RWPE2 (cell line): ENCODE data around the gene RNASE1.

Experiments used
- ATAC-seq: fragments of 200-7000 bp; cut with Tn5 transposase; 3 replicates; pipeline ENCODE4 v1.9.1; 2021; ENCODE audit warnings: low read depth
- DNase-seq: peaks from one replicate; pipeline ENCODE4 v3.0.0-alpha.2; 2020; ENCODE audit warnings: low spot score
- H3K27ac ChIP-seq: fragments of 450-650 bp; 2 replicates; pipeline ENCODE4 v1.5.1; 2017; ENCODE audit warnings: mild to moderate bottlenecking; ENCODE audit not compliant: poor library complexity, severe bottlenecking
- H3K27me3 ChIP-seq: fragments of 250-450 bp; sonication (Bioruptor Pico); 2 replicates; pipeline ENCODE4 v1.5.1; 2021; ENCODE audit warnings: mild to moderate bottlenecking, moderate library complexity; ENCODE audit not compliant: insufficient read depth, poor library complexity, severe bottlenecking
- H3K36me3 ChIP-seq: fragments of 250-450 bp; sonication (Bioruptor Pico); 2 replicates; pipeline ENCODE4 v1.5.1; 2020; ENCODE audit warnings: low read depth, mild to moderate bottlenecking, moderate library complexity
- H3K4me1 ChIP-seq: fragments of 250-450 bp; sonication (Bioruptor Pico); 2 replicates; pipeline ENCODE4 v1.5.1; 2021; ENCODE audit warnings: mild to moderate bottlenecking, moderate library complexity; ENCODE audit not compliant: insufficient read depth, poor library complexity, severe bottlenecking
- H3K4me3 ChIP-seq: fragments of 250-450 bp; sonication (Bioruptor Pico); 2 replicates; pipeline ENCODE4 v1.5.1; 2021; ENCODE audit warnings: mild to moderate bottlenecking, moderate library complexity; ENCODE audit not compliant: severe bottlenecking
- H3K9me3 ChIP-seq: fragments of 250-450 bp; sonication (Bioruptor Pico); 2 replicates; pipeline ENCODE4 v1.5.1; 2021; ENCODE audit warnings: mild to moderate bottlenecking, moderate library complexity; ENCODE audit not compliant: severe bottlenecking
- TF ChIP-seq, protein P1 (sequence below): fragments of 450-650 bp; IDR thresholded peaks from one replicate; pipeline ENCODE4 v1.5.1; 2017; ENCODE audit warnings: mild to moderate bottlenecking, moderate library complexity; ENCODE audit not compliant: poor library complexity, severe bottlenecking

Gene RNASE1

DNA sequence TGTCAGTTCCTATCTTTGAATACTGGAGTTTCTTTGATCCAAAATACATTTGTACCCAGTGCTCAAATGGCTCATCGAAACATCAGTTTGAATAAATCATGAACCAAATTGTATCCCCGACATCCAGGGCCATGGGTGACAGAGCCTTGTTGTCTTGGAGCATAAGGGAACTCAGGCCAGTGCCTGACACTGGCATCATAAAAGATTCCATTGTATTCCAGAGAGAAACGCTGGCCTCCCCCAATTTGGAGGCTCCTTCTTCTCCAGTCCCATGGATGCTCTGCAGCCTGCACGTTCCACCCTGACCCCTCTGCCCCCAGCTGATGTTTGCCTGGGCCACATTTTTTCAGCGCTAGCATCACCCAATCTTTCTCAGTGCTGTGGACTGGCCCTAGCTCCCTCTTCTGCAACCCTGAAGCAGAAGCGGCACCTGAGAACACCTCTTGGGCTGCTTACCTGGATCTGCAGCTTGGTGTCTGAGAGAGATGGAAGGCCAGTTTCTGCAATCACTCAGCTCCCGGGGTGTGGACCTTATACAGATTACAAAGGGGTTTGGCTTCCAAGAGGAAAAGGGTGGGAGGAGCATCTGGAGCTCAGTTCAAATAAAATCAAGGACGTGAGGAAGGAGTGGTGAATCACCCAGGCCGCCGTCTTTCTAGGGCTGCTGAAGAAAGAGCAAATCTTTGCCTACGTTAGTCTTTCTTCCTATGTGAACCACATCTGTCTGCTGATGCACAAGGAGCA, at the start of gene RNASE1:
TSS of gene RNASE1 (minus strand) at position 504 of the 744 bp plus-strand sequence. CDS start 776 bp downstream, outside the sequence.
- peak; percentile 77 for ATAC-seq
- TF ChIP-seq, protein P1, sequence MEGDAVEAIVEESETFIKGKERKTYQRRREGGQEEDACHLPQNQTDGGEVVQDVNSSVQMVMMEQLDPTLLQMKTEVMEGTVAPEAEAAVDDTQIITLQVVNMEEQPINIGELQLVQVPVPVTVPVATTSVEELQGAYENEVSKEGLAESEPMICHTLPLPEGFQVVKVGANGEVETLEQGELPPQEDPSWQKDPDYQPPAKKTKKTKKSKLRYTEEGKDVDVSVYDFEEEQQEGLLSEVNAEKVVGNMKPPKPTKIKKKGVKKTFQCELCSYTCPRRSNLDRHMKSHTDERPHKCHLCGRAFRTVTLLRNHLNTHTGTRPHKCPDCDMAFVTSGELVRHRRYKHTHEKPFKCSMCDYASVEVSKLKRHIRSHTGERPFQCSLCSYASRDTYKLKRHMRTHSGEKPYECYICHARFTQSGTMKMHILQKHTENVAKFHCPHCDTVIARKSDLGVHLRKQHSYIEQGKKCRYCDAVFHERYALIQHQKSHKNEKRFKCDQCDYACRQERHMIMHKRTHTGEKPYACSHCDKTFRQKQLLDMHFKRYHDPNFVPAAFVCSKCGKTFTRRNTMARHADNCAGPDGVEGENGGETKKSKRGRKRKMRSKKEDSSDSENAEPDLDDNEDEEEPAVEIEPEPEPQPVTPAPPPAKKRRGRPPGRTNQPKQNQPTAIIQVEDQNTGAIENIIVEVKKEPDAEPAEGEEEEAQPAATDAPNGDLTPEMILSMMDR, result no peak
- H3K4me1 ChIP-seq, result no peaks in the 10 kb centered on the region
- no peaks in the 10 kb centered on the region for H3K36me3 ChIP-seq
- no peaks in the 10 kb centered on the region for H3K9me3 ChIP-seq
- peaks cover 11% of the 10 kb centered on the region for H3K27me3 ChIP-seq
- H3K4me3 ChIP-seq, result no peak within 1 kb of the TSS
- DNase-seq, result no peak
- no peak within 1 kb of the TSS for H3K27ac ChIP-seq

DNA sequence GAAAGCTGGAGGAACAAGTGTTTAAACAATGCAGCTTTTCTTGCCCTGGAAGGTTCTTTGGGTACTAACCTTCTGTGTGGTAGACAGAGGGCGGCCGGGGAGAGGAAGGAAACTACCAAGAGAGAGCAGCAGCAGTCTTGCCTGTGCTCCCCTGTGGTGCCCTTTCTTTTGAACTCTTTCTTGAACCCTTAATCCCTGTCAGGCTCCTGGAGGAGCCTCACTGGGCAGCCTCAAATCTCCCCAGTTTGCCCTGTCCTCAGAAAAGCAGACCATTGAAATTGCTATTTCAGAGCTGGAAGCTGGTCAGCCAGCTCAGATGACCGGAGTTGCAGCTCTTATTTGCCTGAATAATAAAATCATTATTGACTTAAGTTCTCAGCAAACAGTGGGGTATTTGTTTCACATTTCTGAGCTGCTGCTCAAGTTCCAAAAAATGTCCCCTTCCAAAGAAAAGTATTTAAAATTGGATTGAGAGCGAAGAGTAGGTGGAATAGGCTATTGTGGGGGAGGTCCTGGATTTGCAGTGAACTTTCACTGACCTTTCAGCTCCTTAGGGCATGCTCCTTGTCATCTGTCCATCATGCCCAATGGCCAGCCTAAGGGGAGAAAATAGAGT, 46.4 kb upstream of the RNASE1 start:
- DNase-seq (no peak), ATAC-seq (peak; percentile 24; the same call in 1 of the 3 replicates)
- TF ChIP-seq, protein P1, result no peak
- Histone ChIP-seq H3K36me3 (no peaks in the 10 kb centered on the region), H3K27ac (no peak overlapping the region), H3K9me3 (no peaks in the 10 kb centered on the region), H3K27me3 (peaks cover 10% of the 10 kb centered on the region), H3K4me1 (no peaks in the 10 kb centered on the region), H3K4me3 (no peak overlapping the region)

DNA sequence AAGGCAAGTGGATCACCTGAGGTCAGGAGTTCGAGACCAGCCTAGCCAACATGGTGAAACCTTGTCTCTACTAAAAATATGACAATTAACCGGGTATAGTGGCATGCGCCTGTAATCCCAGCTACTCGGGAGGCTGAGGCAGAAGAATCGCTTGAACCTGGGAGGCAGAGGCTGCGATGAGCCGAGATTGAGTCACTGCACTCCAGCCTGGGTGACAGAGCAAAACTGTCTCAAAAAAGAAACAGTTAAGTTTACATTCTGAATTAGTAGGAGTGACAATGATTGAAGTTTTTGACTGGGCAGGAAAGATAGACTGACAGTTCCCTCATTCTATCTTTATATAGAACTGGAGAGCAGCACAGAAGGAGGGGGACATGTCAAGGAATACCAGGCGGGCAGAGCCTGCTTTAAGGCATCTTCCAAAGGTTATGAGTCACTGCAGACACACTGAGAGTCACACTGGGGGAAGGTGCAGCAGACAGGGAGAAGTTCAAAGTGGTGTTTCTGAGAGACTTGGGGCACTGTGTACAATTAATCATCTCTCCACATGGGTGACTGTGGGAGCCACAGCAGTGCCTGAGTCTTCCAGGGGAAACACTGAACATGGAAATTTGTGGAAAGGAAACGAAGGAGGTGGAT, 45.8 kb upstream of the RNASE1 start:
- no peak overlapping the region for H3K4me3 ChIP-seq
- no peak overlapping the region for H3K27ac ChIP-seq
- no peaks in the 10 kb centered on the region for H3K36me3 ChIP-seq
- DNase-seq (no peak), ATAC-seq (peak; percentile 81)
- H3K9me3 ChIP-seq, result no peaks in the 10 kb centered on the region
- TF ChIP-seq, protein P1, result no peak
- H3K4me1 ChIP-seq, result no peaks in the 10 kb centered on the region
- H3K27me3 ChIP-seq, result peaks cover 10% of the 10 kb centered on the region

DNA sequence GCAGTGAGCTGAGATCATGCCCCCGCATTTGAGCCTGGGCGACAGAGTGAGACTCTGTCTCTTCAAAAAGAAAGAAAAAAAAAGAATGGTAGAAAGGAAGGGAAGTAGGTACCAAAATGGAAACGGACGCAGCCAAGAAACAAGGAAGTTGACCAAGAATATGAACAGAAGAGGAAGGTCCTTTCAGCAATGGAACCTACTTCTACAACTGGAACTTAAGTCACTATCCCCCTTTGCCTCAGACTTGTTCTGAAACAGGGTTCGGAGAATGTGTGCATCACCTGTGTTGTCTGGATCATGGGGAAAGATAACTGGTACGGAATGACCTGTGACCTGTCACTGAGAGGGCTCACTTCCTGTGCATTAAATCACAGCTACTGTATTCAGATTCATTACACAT, 43.9 kb upstream of the RNASE1 start:
- Histone ChIP-seq H3K27ac (no peak overlapping the region), H3K4me1 (no peaks in the 10 kb centered on the region), H3K9me3 (no peaks in the 10 kb centered on the region), H3K36me3 (no peaks in the 10 kb centered on the region), H3K27me3 (peaks cover 3% of the 10 kb centered on the region), H3K4me3 (no peak overlapping the region)
- DNase-seq (no peak), ATAC-seq (no peak)
- TF ChIP-seq, protein P1, result no peak
